Measurements from ENCODE around the gene C8G.

Gene C8G

DNA sequence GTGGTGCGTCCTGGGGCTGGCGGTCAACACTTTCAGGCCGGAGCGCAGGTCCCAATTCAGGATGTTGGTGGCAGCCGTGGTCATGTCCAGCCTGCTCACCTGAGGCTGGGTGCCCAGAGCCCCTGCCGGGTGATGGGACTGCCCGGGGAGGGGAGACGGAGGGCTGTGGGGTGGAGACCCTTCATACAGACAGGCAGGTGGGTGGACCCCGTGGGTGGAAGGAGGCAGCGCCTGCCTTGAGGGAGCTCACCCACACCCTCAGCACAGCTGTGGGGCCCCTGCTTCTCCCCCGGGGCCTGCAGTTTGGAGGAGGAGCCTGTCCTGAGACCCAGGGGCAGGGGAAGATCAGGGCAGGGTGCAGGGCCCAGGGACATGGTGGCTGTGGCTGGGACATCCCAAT, 25.3 kb downstream of the C8G start:
- TF ChIP-seq, protein P1, sequence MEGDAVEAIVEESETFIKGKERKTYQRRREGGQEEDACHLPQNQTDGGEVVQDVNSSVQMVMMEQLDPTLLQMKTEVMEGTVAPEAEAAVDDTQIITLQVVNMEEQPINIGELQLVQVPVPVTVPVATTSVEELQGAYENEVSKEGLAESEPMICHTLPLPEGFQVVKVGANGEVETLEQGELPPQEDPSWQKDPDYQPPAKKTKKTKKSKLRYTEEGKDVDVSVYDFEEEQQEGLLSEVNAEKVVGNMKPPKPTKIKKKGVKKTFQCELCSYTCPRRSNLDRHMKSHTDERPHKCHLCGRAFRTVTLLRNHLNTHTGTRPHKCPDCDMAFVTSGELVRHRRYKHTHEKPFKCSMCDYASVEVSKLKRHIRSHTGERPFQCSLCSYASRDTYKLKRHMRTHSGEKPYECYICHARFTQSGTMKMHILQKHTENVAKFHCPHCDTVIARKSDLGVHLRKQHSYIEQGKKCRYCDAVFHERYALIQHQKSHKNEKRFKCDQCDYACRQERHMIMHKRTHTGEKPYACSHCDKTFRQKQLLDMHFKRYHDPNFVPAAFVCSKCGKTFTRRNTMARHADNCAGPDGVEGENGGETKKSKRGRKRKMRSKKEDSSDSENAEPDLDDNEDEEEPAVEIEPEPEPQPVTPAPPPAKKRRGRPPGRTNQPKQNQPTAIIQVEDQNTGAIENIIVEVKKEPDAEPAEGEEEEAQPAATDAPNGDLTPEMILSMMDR (IDR thresholded peaks at IDR 0.05; ENCODE audit: low read depth, low read length): no peak
- TF ChIP-seq MAX (IDR thresholded peaks at IDR 0.05; ENCODE audit: low read depth, low read length): no peak
- no peak for TF ChIP-seq POLR2A (IDR thresholded peaks at IDR 0.05; ENCODE audit: extremely low read depth, insufficient read length)
- TF ChIP-seq MYC (IDR thresholded peaks at IDR 0.05; ENCODE audit: low read depth, low read length): no peak
- no peak for DNase-seq (ENCODE audit: low read depth)
- H3K4me3 ChIP-seq (ENCODE audit: low read depth, low read length): no peak overlapping the region

GRCh38 chr9:136971746-136972145, 26.7 kb downstream of the C8G start:
- H3K4me3 ChIP-seq (ENCODE audit: low read depth, low read length): no peak overlapping the region
- DNase-seq (ENCODE audit: low read depth): no peak
- TF ChIP-seq MAX (IDR thresholded peaks at IDR 0.05; ENCODE audit: low read depth, low read length) (no peak), POLR2A (IDR thresholded peaks at IDR 0.05; ENCODE audit: extremely low read depth, insufficient read length) (no peak), MYC (IDR thresholded peaks at IDR 0.05; ENCODE audit: low read depth, low read length) (no peak)
- TF ChIP-seq, protein P1 (IDR thresholded peaks at IDR 0.05; ENCODE audit: low read depth, low read length): no peak

DNA sequence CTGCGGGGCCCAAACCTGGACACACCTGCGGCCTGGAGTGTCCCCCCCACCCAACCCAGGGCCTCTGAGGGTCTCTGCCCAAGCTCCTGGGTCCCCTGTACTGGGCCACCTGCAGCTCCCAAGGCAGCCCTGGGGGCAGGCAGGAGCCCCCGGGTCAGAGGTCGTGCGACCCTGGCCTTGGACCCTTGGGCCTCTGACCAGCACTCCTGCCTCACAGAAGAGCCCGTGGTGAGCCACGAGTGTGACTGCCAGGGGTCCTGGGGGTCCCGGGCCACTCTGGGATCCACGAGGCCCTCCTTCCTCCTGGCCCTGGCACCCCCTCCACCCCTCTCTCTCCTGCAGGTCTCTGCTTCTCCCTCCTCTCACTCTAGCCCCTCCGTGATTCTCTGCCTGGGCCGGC, 27.3 kb downstream of the C8G start:
- no peak for DNase-seq (ENCODE audit: low read depth)
- TF ChIP-seq, protein P1 (IDR thresholded peaks at IDR 0.05; ENCODE audit: low read depth, low read length): no peak
- TF ChIP-seq POLR2A (IDR thresholded peaks at IDR 0.05; ENCODE audit: extremely low read depth, insufficient read length) (no peak), MYC (IDR thresholded peaks at IDR 0.05; ENCODE audit: low read depth, low read length) (no peak), MAX (IDR thresholded peaks at IDR 0.05; ENCODE audit: low read depth, low read length) (no peak)
- H3K4me3 ChIP-seq (ENCODE audit: low read depth, low read length): no peak overlapping the region

DNA sequence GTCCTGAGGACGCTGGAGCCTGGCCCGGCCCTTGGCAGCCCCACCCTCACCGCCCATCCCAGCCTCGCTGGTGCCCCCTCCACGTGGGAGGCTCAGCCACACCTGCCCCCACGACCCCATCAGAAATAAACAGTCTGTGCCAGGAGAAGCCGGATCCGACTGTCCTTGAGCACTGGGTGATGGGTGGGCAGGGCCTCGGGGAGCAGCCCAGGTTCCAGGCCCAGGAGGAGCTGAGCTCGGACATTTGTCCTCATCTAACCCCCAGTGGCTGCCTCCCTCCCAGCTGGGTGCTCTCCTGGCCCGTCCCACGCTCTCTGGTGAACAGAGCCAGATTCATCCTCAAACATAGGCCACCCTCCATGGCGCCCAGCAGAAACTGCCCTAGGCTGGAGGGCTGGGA, 27.7 kb downstream of the C8G start:
- H3K4me3 ChIP-seq (ENCODE audit: low read depth, low read length): no peak overlapping the region
- DNase-seq (ENCODE audit: low read depth): no peak
- TF ChIP-seq MAX (IDR thresholded peaks at IDR 0.05; ENCODE audit: low read depth, low read length) (no peak), POLR2A (IDR thresholded peaks at IDR 0.05; ENCODE audit: extremely low read depth, insufficient read length) (no peak), MYC (IDR thresholded peaks at IDR 0.05; ENCODE audit: low read depth, low read length) (no peak)

DNA sequence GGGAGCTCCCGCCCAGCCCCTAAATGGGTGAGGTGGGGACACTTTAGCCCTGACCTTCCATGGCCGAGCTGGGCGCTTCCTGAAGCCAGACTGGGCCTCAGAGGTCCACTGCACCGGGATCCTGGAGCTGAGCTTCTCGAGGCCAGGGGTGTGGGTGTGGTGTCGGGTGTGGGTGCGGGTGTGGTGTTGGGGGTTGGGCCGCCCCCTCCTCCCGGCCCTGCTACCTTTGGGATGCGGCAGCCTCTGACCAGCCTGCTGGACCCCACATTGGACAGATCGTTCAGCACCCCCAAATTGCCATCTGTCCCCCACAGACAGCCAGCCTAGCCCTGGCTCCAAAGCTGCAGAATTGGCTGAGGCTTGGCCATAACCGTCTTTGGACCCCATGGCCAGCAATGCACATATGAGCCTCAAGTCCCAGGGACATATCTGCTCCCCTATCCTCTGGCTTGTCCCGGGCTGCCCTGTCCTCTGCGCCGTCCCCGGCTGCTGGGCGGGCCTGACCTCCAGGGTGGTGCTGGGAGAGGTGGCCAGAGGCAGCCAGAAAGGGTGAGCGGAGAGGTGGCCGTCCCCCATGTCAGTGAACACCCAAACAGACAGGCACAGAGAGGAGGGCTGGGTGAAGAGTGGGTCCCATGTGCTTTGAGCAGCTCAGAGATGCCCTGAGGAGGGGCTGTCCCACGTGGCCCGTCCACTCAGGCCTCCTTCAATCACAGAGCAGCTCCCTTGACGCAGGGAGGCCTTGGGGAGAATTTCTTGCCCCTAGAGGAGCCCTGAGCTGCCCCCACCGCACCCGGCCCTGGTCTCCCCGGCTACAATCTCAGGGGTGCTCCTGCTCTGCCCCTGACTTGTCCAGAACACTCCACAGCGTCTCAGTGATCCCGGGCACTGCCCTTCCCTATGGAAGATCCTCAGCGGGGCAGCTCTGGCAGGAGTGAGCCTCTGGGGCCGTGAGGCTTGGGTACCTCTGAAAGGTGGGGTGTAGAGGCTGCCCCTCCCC, 28.9 kb downstream of the C8G start:
- no peak overlapping the region for H3K4me3 ChIP-seq (ENCODE audit: low read depth, low read length)
- no peak for DNase-seq (ENCODE audit: low read depth)
- TF ChIP-seq MYC (IDR thresholded peaks at IDR 0.05; ENCODE audit: low read depth, low read length): no peak
- no peak for TF ChIP-seq POLR2A (IDR thresholded peaks at IDR 0.05; ENCODE audit: extremely low read depth, insufficient read length)
- TF ChIP-seq MAX (IDR thresholded peaks at IDR 0.05; ENCODE audit: low read depth, low read length): no peak
- TF ChIP-seq, protein P1 (IDR thresholded peaks at IDR 0.05; ENCODE audit: low read depth, low read length): no peak
